ENCODE measurements around the gene MEPCE. TPM values are rescaled to one million over a fixed set of nuclear protein-coding genes. Genes with fewer than 3 reads are reported as not detected.

The MEPCE gene
- polyA plus RNA-seq, 1 donor (not counting 4 experiments of a cell fraction or from before 2014, with no cell fraction given): 10.6 TPM

- no peaks in the 10 kb centered on the region for H3K27me3 ChIP-seq (ENCODE audit: control insufficient read depth, extremely low read depth, insufficient read depth, low read length)
- H2AFZ ChIP-seq (ENCODE audit: control insufficient read depth, low read length): no peak overlapping the region
- no peak for TF ChIP-seq EZH2 (IDR thresholded peaks at IDR 0.05; ENCODE audit: low read length)
- TF ChIP-seq, protein P1, sequence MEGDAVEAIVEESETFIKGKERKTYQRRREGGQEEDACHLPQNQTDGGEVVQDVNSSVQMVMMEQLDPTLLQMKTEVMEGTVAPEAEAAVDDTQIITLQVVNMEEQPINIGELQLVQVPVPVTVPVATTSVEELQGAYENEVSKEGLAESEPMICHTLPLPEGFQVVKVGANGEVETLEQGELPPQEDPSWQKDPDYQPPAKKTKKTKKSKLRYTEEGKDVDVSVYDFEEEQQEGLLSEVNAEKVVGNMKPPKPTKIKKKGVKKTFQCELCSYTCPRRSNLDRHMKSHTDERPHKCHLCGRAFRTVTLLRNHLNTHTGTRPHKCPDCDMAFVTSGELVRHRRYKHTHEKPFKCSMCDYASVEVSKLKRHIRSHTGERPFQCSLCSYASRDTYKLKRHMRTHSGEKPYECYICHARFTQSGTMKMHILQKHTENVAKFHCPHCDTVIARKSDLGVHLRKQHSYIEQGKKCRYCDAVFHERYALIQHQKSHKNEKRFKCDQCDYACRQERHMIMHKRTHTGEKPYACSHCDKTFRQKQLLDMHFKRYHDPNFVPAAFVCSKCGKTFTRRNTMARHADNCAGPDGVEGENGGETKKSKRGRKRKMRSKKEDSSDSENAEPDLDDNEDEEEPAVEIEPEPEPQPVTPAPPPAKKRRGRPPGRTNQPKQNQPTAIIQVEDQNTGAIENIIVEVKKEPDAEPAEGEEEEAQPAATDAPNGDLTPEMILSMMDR (optimal IDR thresholded peaks at IDR 0.05 in 1 of 3, IDR thresholded peaks at IDR 0.05 in 1 of 3, conservative IDR thresholded peaks at IDR 0.05 in 1 of 3; ENCODE audit: extremely low read depth in 1 of 3, insufficient read depth in 2 of 3, low read length in 3 of 3): no peak
- H3K9me3 ChIP-seq (ENCODE audit: control insufficient read depth, low read depth, low read length): no peaks in the 10 kb centered on the region
- no peak overlapping the region for H3K27ac ChIP-seq (ENCODE audit: control insufficient read depth, insufficient read depth, low read length)
- H3K79me2 ChIP-seq (ENCODE audit: control insufficient read depth, insufficient read depth, low read length): peaks cover 53% of the 10 kb centered on the region
- DNase-seq (ENCODE audit: low read depth, low spot score): no peak
- dilution Hi-C loops (cut with MboI; ENCODE audit: extremely low pct_ligation_motif_present, low sequenced_read_pairs): no loop called here
- peak overlapping the region; percentile 22 for H3K4me2 ChIP-seq (ENCODE audit: control insufficient read depth, extremely low read depth, insufficient read depth, low read depth, low read length)
- H3K4me1 ChIP-seq (ENCODE audit: control insufficient read depth, extremely low read depth, insufficient read depth, low read length): peaks cover 30% of the 10 kb centered on the region
- H3K4me3 ChIP-seq (ENCODE audit: control insufficient read depth in 2 of 3, extremely low read depth in 1 of 3, insufficient read depth in 2 of 3, low read depth in 1 of 3, low read length in 3 of 3): no peak overlapping the region
- FAIRE-seq: no peak
- H3K9ac ChIP-seq (ENCODE audit: control insufficient read depth, extremely low read depth, insufficient read depth, low read length): no peak overlapping the region
- peaks cover 4% of the 10 kb centered on the region for H4K20me1 ChIP-seq (ENCODE audit: control insufficient read depth, extremely low read depth, insufficient read depth, low read length)
- H3K36me3 ChIP-seq (ENCODE audit: control insufficient read depth in 2 of 2, extremely low read depth in 1 of 2, insufficient read depth in 2 of 2, low read length in 2 of 2): peaks cover 9 to 40% of the 10 kb centered on the region in 2 experiments
- H3K9me1 ChIP-seq (ENCODE audit: control insufficient read depth, extremely low read depth, insufficient read depth, low read length): peaks cover 3% of the 10 kb centered on the region
Measured at GRCh38 chr7:100431286-100431735, 1.7 kb downstream of the MEPCE start.

- peaks cover 53% of the 10 kb centered on the region for H3K79me2 ChIP-seq (ENCODE audit: control insufficient read depth, insufficient read depth, low read length)
- H3K4me3 ChIP-seq (ENCODE audit: control insufficient read depth in 2 of 3, extremely low read depth in 1 of 3, insufficient read depth in 2 of 3, low read depth in 1 of 3, low read length in 3 of 3): no peak overlapping the region
- H3K9me3 ChIP-seq (ENCODE audit: control insufficient read depth, low read depth, low read length): no peaks in the 10 kb centered on the region
- H3K27me3 ChIP-seq (ENCODE audit: control insufficient read depth, extremely low read depth, insufficient read depth, low read length): no peaks in the 10 kb centered on the region
- FAIRE-seq (no peak), DNase-seq (ENCODE audit: low read depth, low spot score) (no peak)
- H3K9ac ChIP-seq (ENCODE audit: control insufficient read depth, extremely low read depth, insufficient read depth, low read length): no peak overlapping the region
- peaks cover 30% of the 10 kb centered on the region for H3K4me1 ChIP-seq (ENCODE audit: control insufficient read depth, extremely low read depth, insufficient read depth, low read length)
- peaks cover 9 to 40% of the 10 kb centered on the region in 2 experiments for H3K36me3 ChIP-seq (ENCODE audit: control insufficient read depth in 2 of 2, extremely low read depth in 1 of 2, insufficient read depth in 2 of 2, low read length in 2 of 2)
- H4K20me1 ChIP-seq (ENCODE audit: control insufficient read depth, extremely low read depth, insufficient read depth, low read length): peaks cover 4% of the 10 kb centered on the region
- dilution Hi-C loops (cut with MboI; ENCODE audit: extremely low pct_ligation_motif_present, low sequenced_read_pairs): no loop called here
- H3K27ac ChIP-seq (ENCODE audit: control insufficient read depth, insufficient read depth, low read length): no peak overlapping the region
- H2AFZ ChIP-seq (ENCODE audit: control insufficient read depth, low read length): no peak overlapping the region
- peak overlapping the region; percentile 22 for H3K4me2 ChIP-seq (ENCODE audit: control insufficient read depth, extremely low read depth, insufficient read depth, low read depth, low read length)
- TF ChIP-seq, protein P1 (optimal IDR thresholded peaks at IDR 0.05 in 1 of 3, IDR thresholded peaks at IDR 0.05 in 1 of 3, conservative IDR thresholded peaks at IDR 0.05 in 1 of 3; ENCODE audit: extremely low read depth in 1 of 3, insufficient read depth in 2 of 3, low read length in 3 of 3): no peak
- TF ChIP-seq EZH2 (IDR thresholded peaks at IDR 0.05; ENCODE audit: low read length): no peak
- H3K9me1 ChIP-seq (ENCODE audit: control insufficient read depth, extremely low read depth, insufficient read depth, low read length): peaks cover 3% of the 10 kb centered on the region
Measured at GRCh38 chr7:100432053-100432452, 2.4 kb downstream of the MEPCE start.
